GM19324 (cell line): ENCODE measurements around the gene CST5.
"Not testable (repeated sequence)": the region's sequence is repeated elsewhere in the genome, so short reads cannot be mapped to it uniquely, and the experiment has no call there.

Experiments used
- ATAC-seq: cut with Tn5 transposase; IDR thresholded peaks from one replicate; pipeline ENCODE4 v1.9.1; 2021; ENCODE audit warnings: mild to moderate bottlenecking, moderate library complexity; ENCODE audit not compliant: unreplicated experiment, low FRiP score

CST5 gene

GRCh38 chr20:23890867-23891266, 11.3 kb upstream of the CST5 start:
- not testable (repeated sequence) for ATAC-seq

GRCh38 chr20:23889775-23890187, 10.2 kb upstream of the CST5 start:
- ATAC-seq: peak; percentile 71

DNA sequence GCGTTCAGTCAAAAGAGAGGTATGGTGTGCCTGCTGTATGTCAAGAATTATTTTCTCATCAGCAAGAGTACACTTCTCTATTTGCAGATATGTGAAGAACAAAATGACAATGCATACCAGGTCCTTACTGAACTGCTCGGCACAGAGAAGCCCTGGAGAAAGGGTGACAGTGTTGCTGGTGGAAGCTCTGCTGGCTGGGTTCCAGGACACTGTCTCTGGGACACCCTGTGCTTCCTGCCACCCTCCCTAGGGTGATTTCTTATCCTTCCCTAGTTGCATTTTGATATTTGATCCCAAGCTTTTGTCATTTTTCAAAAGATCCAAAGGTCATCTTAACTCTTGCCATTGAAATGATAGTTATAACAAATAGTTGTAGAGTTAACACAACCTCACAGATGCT, 8.3 kb upstream of the CST5 start:
- ATAC-seq: no peak

DNA sequence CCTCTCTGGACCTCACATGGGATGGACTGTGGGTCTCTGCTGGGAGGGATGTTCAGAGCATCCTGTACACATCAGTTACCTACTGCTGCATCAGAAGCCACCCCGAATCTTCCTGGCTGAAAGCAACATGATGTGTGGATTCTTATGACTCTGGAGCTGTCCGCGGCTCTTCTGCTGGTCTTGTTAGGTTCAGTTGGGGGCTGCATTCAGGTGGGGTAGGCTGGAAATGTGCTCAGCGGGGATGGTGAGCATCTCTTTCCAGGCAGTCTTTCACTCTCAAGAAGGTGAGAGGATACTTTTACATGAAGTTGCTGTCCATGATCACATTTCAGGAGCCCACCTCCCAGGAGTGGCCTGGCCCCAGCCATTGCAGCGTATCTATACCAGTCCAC, 5.2 kb upstream of the CST5 start:
- ATAC-seq: no peak

DNA sequence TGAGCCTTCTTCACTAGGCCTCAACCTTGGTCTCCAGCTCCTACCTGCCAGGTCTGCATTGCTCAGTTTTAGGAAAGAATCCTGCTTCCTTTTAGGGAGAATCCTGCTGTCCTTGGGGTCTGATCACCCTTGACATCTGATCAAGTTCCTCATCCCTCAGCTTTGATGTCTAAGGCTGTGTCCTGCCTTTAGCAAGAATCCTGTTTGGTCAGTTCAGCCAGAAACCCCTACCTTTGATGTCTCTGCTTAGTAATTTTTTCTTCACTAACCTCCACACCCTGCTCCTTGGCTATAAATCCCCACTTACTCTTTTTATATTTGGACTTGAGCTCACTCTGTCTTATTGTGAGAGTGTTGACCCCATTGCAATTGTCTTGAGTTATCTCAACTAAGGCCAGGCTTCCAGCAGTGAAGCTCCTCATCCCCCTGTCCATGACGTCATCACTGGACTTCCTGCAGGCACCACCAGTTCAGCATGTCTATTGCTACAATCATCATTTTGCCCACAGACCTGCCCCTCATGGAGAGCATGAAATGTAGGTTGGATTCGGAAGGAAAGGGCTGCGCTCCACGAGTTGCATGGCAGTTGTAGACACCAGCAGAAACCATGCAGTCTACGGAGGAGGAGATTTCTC, 4.7 kb upstream of the CST5 start:
- ATAC-seq: no peak

DNA sequence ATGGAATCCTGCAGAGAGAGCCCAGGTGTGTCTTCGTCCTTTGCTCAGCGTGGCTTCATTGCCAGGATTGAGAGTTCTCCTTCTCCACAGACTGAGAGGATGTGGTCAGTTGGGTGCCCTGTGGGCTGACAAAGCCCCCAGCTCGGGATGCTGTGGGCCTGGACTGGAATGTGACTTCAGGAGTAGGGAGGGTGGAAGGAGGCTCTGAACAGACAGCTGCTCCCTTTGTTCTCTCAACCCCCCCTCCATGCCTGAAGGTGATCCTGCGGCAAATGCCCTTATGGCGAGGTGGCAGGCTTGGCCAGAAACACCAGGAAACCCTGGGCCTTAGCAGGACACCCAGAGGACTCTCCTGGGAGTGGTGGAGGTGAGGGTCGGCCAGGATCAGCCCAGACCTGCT, 1.8 kb upstream of the CST5 start:
- no peak for ATAC-seq

DNA sequence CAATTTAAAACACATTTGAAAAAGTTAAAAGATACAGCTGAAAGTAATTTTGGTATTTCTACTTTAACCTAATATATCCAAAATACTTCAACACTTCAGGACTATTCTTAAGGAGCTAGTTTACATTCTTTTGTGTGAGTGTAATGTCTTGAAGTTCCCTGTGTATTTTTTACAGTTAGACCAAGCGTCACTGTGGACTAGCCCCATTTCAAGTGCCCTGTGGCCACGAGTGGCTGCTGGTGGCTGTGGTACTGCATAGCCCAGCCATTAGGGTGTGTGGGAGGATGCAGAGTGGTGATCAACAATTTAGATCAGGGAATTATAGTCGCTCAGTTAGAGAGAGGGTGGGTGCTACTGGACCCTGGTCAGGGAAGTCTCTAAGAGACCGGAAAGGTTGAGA, 869 bp upstream of the CST5 start:
- no peak for ATAC-seq

- ATAC-seq: no peak
Measured at GRCh38 chr20:23879811-23880374, 345 bp upstream of the CST5 start.

DNA sequence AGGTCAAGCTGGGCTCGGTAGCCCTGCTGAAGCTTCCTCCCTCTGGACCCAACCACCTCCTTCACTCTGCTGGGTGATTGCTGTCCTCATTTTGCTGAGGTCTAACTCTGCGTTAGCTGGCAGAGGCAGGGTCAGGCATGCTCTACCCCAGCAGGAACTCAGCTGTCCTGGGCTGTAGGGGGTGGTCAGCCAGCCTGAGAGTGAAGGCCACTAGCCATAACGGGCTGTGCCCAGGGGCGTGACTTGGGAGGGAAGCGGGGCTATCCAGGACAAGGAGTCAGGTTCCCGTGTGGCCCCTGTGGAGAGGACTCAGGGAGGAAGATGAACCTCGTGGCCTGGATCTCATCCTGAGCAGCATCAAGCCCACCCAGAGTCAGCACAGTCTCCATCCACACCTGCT, 761 bp downstream of the CST5 start:
- no peak for ATAC-seq

DNA sequence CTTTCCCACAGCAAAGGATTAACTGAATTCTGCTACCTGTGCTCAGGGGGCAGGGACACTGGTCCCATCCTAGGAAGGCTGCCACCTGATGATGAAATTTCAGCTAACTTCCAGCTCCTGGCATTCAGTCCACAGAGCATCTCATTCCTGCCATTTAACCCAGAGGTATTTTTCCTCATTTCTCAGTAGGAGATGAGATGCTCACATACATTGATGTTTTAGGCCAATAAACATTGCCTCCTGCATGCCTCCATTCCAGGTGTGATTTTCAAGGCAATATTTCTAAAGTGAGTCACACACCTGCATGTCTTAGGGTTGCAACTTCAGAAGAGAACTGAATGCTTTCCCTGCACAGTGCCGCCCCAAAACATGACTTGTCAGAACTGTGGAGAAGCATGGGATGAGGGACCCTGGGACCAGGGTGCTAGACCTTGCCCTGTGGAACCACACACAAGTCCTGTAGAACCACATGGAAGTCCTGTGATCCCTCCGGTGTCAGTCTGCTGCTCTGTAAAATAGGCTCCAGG, 1.5 kb downstream of the CST5 start:
- not testable (repeated sequence) for ATAC-seq

GRCh38 chr20:23877524-23877923, 2.0 kb downstream of the CST5 start:
- ATAC-seq: no peak

- no peak for ATAC-seq
Measured at GRCh38 chr20:23875606-23876237, 3.8 kb downstream of the CST5 start.

DNA sequence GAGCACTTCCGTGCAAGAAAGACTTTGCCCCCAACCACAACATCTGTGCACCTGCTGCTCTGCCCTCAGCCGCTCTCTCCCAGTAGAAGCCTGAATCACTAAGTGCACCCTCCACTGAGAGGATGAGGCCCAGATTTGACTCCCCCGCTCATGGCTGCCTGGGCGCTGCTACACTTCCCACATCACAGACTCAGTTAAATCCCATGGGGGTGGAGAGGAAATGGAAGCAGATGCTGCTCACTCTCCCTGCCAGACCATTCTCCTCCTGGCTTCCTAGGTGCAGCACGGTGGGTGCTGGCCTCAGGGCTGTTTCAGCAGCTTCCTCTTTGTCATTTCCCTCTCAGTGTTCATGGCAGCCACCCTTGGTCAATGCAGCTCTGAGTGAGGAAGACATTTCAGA, 4.8 kb downstream of the CST5 start:
- no peak for ATAC-seq

DNA sequence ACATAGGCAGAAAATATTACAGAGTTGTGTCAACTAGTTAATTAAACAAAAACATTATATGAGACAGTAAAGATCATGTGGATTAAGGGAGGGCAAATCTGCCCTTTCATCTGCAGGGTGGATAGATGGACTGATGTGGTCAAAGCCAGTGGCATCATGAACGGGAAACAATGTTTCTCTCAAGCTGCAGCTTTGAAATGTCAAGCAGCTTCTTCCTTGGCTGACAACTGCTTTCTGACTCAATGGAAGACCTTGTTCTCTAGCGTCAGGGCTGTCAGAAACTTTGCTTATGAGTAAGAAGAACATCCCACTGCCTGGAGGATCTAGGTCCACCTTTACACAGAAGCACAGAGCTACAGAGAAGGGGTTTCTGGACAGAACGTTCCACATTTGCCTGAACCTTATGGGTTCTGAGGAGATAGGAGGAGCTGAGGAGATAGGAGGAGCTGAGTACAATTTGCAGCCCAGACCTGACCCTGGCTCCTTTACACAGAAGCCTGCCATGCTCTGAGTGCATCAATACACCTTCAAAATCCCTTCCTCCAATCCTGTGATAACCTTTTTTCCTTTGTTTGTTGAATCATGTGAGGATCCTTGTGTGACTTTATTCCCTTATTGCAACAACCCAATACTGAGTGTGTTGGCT, 6.1 kb downstream of the CST5 start:
- no peak for ATAC-seq

DNA sequence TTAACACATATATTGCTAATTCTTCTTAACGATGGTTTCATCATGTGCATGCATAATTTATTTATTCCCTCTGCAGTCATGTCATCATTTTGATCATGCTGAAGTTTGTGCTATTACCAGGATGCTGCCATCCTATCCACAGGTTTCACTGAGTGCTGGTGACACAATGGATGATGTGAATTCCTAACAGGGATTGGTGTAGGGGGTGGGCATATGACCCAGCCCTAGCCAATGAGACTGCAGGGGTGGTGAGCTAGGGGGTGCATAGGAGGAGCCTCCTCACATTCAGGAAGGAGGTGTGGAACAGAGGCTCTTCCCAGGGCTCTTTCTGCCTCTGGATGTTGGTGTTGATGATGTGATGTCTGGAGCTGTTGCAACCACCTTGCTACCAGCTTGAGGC, 7.5 kb downstream of the CST5 start:
- no peak for ATAC-seq

GRCh38 chr20:23870461-23870860, 9.1 kb downstream of the CST5 start:
- no peak for ATAC-seq

- ATAC-seq: no peak
Measured at GRCh38 chr20:23869520-23869919, 10.0 kb downstream of the CST5 start.

GRCh38 chr20:23868321-23868720, 11.2 kb downstream of the CST5 start:
- no peak for ATAC-seq

DNA sequence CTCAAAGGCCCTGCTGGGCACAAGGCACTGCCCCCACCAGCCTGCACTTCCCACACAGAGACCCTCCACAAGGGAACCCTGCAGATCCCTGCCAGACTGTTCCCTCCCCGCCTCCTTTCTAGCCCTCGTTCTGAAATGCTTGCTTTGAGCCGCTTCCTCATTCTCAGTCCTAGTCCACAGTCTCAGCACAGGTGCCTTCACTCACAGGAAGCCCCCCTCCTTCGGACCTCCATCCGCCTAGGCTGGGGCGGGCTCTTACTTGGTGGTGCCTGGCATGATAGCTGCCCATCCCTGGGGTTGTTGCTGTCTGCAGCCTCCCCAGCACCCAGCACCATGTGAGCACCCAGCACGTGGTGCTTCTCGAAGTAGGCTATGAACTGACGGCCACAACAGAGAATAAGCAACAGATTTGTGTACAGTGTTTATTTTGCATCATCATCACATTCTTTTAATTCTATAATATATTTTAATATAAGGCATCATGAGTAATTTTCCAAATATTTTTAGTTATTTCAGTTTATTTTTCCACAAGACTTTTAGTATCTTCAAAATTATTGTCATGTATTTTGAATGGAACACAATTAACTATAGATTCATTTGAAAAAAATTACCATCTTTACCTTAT, 12.3 kb downstream of the CST5 start:
- ATAC-seq: no peak

DNA sequence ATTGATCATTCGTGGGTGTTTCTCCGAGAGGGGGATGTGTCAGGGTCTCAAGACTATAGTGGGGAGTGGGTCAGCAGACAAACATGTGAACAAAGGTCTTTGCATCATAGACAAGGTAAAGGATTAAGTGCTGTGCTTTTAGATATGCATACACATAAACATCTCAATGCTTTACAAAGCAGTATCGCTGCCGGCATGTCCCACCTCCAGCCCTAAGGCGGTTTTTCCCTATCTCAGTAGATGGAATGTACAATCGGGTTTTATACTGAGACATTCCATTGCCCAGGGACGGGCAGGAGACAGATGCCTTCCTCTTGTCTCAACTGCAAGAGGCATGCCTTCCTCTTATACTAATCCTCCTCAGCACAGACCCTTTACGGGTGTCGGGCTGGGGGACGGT, 18.8 kb downstream of the CST5 start:
- ATAC-seq: not testable (repeated sequence)

DNA sequence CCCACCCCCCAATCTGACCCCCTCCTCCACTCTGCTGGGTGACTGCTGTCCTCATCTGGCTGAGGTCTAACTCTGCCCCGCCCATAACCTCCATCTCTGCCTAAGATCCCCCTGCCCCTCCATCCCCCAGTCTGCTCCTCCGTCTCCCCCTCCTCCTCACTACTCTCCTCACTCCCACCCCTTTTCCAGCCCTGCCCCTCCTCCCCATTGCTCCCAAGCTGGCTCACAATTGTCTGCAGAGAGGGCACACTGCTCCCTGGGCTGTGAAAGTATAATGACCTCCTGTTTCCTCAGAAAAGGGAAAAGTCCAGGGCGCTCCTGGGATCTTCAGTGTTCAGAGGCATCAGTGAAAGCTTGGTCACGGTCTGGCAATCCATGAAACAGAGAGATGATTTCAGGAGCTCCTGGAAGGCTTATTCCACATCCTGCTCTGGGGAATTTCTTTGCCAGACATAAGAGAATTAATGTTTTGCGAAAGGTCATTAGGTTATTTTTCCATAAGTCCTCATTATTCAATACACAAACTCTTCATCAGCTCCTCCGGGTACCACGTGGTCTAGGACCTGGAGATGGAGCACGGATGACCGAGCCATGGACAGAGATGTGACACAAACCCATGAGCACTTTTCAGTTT, 21.5 kb downstream of the CST5 start:
- no peak for ATAC-seq
